Pulmonary artery endothelial cell (primary cell): ENCODE data around the gene ARHGEF4. TPM values are rescaled to one million over a fixed set of nuclear protein-coding genes. Genes with fewer than 3 reads are reported as not detected.
"Not testable (repeated sequence)": the region's sequence is repeated elsewhere in the genome, so short reads cannot be mapped to it uniquely, and the experiment has no call there.

Experiments
- DNase-seq: peaks from one replicate; pipeline ENCODE4 v3.0.0-alpha.2; 2011; ENCODE audit warnings: low read depth, low spot score
- total RNA-seq: library from RNA; depleted of rRNA; stranded (reverse); fragments of >200 nt; gene quantifications from 2 replicates; pipeline ENCODE4 v1.2.3, GENCODE V29; 2014

Gene ARHGEF4
- total RNA-seq, 1 donor from 2014 or later = not detected

DNA sequence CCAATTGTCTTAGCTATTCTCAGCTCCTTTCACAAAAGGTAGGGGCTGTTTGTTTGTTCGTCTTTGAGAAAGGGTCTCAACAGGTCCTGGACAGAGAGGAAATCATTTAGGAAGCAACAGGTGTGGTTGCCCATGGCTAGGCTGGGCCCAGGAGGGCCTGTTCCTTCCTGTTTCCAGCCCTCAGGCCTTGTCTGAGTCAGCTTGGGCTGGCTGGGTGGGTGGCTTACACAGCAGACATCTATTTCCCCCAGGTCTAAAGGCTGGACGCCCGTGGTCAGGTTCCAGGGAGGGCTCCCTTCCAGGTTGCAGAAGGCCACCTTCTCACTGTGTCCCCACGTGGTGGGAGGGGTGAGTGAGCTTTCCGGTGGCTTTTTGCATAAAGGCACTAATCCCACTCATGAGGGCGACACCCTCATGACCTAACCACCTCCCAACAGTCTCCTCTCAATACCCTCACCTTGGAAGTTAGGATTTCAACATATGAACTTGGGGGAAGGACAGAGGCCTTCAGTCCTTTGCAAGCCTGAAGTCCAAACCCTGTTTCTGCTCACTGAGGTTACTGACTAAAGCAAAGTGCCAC, 45.5 kb downstream of the ARHGEF4 start:
- no peak for DNase-seq

DNA sequence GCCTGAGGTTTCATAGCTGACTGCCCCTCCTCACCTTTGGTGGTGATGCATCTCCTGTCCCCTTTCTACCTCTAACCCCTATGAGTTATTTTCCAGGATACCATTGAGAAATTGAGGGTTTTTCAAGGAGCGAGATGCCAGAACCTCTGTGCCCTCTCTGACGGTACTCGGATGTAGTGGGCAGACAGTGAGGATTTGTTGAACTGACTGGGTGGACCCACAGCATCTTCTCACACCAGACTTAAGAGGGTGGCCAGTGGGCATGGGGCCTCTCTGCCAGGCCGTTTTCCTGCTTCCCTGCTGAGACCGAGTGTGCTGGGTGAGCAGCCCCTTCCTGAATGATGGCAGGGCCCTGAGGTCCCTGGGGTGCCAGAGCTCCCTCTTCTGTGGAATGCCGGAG, 46.3 kb downstream of the ARHGEF4 start:
- DNase-seq = no peak

DNA sequence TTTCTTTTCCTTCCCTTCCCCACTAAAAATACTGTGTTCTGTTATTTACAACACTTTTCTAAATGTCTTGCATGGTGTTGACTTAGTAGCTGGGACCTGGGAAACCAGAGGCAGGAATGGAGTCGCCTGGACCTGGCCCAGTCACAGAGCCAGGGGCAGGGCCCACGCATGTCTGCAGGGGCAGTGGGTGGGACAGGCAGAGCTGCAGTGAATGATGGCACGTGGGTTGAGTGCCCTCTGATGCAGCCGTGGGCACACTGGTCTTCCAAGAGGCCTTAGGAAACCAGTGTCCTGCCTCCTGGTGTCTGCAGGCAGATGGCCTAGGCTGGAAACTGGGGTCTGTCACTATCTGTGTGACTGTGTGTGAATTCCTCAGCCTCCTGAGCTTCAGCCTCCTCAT, 46.8 kb downstream of the ARHGEF4 start:
- no peak for DNase-seq

DNA sequence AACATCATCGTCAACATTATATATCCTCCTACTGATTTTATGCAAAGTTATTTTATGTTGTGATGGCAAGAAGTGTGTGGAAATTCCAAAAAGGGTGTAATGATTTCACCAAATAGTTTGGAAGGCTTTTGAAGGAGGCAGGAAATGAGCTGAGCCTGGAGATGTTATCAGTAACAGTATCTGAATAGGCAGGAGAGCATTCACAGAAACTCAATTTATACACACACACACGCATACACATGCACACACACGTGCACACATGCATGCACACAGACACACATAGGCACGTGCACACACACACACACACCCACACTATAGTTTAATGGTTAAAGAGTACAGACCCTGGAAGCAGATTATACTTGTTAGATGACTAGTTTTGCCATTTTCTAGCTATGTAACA, 47.3 kb downstream of the ARHGEF4 start:
- no peak for DNase-seq

DNA sequence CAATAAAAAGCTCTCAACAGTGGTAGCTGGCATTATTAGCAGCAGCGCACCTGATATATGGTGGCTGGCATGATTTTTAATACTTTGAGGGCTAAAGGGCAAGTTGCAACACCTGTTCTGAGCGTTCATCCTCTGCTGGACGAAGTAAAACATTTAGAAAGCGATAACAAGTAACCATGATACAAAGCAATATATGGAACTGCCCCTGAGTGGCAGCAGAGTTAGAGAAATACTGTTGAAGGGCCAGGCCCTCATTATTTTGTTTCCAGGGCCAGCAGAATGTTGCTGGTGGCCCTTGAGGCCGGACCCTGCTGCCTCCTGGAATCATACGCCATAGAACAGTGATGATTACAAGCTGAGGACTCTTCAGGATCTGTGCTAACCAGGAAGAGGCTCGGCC, 47.8 kb downstream of the ARHGEF4 start:
- no peak for DNase-seq

DNA sequence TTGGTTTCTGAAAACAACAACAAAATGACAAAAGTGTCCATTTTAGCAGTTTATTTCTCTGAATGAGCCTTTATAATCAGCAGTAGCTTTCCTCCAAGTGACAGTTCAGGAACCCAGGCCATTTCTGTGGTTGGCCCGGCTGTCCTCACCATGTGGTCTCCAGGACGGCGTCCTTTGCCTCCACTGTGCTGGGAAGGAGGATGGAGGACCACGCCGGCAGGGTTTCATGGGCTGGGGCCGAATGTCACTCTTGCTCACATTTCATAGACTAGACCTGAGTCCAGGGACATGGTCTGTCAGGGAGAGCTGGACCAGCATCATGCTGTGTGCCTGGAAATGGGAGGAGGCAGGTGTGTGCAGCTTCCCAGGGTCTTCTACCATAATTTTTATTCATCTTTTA, 50.9 kb downstream of the ARHGEF4 start:
- no peak for DNase-seq

DNA sequence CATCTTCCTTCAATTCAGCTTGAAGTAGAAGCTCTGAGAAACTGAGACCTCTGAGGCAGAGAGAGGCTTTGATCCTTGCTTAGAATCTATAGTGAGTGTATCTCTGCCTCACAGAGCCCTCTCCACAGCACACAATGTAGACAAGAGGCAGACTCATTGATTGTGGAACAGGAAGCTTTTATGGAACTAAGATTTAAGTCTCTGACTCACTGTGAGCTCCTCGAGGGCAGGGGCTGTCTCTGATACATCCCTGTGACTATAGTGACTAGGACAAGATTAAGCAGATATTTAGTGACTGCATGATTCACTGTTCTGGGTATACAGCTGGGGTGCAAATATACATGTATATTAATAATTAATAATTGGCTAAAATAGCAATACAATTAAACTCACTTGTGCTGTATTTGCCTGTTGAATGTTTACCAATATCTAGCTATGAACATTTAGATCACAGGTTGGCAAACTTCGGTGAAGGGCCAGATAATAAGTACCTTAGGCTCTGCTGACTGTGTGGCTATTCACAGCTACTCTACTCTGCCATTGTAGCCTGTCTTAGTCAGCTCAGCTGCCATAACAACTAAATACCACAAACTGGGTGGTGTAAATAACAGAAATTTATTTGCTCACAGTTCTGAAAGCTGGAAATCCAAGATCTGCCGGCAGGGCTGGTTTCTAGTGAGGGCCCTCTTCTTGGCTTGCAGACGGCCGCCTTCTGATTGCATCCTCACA, 54.4 kb downstream of the ARHGEF4 start:
- DNase-seq = no peak

DNA sequence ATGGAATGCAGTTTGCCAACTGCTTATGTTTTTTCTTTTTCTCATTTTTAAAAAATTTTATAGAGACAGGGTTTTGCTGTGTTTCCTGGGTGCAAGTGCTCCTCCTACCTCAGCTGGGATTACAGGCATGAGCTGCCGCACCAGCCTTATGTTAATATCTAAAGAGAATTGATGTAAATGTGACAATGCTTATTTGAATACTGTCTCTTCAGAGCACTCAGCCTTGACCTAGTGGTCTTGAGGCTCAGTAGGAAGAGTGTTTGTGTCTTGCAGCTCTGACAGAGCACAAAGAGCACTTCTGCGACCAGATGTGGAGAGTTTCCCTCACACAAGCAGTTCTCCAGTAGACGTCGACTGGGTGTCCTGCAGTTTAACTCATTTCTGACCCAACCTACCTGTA, 55.3 kb downstream of the ARHGEF4 start:
- DNase-seq = no peak

DNA sequence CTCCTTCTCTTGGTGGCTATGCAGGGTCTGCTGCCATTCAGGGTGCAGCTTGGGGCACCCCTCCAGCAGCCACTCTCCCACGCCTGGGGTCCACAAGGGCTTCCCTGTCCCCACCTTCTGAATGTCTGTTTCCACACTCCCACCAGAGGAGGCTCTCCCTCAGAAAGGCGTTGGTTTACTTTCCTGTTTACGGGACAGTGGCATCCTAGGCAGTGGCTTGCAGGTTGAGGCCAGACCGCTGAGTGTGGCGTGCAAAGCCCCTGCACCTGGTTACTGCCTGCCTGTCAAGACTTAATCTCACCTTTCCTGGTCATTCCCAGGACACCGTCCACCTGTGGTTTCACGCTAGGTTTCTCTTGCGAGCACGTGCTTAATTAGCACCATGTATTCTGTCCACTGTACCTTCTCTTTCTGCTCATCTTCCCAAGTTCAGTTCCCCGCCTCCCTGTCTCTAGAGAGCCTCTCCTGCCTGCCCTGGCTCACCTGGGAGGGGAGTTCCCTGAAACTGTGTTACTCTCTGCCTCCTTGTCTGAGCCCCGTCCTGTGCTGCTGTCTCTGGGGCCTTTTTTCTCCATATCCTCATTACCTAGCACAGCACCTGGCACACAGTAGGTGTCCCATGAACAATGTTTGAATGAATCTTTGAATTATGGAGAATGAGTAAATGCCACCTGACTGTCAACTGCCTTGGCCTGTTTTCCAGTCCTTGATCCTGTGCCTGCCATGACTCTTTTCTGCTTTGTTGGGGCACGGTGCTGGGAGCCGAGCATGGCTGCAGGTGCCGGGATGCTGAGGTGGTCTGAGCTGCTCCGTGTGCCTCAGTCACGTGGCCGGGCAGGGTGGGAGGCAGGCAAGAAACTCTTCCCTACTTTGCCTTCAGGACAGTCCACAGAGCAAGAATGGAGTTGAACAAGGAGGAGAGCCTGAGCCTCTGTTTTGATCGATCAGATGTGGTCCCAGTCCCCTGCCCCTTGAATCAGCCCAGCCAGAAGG, 56.4 kb downstream of the ARHGEF4 start:
- DNase-seq = no peak

DNA sequence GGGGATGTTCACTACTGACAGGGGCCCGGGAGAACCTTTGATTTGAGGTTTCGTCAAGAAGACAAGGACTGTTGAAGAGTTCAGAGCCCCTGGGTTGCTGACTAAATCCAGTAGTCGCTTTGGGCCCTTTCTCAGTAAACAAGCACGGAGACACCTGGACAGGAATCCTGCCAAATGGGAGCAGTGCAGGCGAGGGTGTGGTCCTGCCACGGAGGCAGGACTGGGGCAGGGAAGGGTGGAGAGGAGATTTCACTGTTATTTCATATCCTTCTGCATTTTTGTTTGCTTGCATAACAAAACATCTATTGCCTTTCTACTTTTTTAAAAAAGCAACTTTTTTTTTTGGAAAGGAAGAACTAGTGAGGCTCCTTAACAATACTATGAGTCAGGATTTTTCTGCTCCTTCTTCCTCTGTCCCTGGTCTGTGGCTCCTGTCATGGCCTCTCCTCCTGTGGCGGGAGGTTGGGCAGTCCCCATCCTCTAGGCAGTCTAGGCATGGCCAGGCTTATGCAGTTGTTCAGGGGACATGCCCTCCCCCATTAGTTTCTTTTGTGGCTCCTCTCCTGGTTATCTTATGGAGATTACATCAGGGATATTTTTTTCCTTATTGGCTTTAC, 57.7 kb downstream of the ARHGEF4 start:
- no peak for DNase-seq

DNA sequence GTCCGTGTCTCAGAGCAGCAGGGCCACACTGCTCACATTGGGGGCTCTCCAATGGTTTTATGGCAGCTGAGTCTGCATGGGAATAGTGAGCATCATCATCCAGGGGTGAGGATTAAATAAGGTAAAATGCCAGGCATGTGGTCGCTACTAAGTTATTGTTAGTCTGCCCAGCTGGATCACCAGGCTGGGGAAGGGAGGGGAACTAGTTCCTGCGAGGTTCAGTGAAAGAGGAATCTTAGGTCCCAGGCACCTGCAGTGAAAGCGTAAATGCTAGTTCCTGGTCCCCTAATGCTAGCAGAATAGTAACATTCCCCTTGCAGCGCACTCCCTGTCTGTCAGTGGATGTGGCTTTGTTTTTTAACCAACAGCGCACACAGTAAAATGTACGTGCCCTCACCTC, 60.1 kb downstream of the ARHGEF4 start:
- DNase-seq = no peak

DNA sequence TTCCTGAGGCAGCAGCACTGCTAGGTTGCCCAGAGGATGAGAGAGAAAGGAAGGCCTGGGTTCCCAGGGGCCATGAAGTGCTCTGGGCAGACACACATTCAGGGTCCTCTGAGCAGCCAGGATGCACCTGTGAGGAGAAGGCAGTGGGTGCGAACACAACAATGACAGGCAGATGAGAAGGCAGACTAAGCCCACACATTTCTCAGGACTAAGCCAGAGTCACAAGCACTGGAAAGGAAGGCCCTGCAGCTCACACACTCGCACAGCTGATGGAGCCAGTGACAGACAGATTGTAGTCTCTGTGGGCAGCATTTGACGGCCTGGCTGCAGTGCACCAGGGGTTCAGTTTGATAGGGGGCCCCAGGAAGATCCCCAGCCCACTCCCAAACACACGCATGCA, 61.8 kb downstream of the ARHGEF4 start:
- DNase-seq = no peak

DNA sequence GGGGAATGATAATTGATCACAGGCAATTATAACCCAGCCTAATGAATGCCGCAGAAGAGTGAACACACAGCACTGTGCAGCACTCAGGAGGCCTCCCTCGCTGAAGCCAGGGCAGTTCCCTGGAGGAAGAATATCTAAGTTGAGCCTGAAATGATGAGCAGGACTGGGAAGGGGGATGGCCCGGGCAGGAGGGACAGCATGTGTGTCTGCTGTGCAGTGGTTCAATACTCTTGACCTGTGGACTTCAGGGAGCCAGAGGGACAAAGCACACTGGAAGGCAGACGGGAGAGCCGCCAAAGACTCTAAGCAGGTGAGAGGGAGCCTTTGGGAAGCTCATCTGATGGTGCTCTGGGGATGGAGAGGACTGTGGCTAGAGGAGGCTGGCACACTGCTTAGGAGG, 62.6 kb downstream of the ARHGEF4 start:
- no peak for DNase-seq

DNA sequence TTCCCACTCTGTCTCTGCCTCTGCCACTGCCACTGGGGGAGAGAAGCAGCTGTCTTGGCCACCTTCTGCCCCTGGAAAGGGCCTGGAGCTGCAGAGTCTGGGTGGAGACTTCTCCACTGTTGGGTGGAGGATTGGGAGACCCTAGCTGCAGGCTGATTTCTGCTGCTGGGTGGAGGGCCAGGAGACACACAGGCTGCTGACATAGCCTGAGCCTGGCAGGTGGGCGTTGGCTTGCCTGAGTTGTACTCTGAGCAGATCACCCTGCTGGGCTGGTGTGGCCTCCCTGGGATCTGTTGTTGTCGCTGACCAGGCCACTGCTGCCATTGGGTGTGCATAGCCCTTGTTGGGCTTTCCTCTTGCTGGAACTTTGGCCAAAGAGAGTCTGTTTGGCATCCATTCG, 64.3 kb downstream of the ARHGEF4 start:
- DNase-seq = no peak

DNA sequence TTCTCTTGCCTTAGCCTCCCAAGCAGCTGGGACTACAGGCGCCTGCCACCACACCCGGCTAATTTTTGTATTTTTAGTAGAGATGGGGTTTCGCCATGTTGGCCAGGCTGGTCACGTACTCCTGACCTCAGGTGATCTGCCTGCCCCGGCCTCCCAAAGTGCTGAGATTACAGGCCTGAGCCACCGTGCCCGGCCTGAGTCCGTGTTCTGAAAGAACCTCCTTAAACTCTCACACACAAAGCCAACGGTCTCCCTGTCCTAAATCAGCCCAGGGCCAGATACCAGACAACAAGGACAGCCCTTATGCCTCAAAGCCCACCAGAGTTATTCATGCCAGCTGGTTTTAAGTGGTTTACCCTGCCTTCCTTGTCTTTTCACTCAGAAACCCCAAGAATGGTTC, 64.9 kb downstream of the ARHGEF4 start:
- not testable (repeated sequence) for DNase-seq

DNA sequence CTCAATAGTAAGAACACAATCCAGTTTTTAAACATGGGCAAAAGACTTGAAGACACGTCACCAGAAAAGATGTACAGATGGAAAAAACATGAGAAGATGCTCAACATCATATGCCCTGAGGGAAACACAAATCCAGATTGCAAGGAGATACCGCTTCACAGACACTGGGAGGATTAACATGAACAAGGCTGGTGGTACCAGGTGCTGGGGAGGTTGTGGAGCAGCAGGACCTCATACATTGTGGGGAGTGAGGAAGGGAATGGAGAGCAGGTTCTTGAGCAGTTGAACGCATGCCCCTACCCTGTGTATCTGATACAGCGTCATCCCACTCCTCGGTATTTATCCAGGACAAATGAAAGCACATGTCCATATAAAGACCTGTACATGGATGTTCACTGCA, 72.1 kb downstream of the ARHGEF4 start:
- no peak for DNase-seq

DNA sequence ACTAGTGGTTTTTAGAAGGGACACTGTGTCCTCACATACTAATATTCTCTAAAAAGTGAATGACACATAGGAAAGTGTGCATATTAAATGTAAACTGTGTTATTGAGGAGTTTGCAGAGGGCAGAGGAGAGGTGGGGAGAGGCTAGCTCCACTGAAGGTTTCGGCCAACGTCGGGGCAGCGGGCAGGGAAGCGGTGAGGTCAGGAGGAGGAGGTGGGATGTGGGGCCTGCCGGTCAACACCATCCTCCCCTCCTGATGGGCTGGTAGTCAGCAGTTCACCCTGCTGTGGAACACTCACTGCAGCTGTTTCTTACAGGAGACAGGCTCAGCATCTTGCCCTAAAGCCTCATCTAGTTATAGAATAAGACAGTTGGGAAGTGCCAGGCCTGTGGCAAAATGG, 74.2 kb downstream of the ARHGEF4 start:
- no peak for DNase-seq

DNA sequence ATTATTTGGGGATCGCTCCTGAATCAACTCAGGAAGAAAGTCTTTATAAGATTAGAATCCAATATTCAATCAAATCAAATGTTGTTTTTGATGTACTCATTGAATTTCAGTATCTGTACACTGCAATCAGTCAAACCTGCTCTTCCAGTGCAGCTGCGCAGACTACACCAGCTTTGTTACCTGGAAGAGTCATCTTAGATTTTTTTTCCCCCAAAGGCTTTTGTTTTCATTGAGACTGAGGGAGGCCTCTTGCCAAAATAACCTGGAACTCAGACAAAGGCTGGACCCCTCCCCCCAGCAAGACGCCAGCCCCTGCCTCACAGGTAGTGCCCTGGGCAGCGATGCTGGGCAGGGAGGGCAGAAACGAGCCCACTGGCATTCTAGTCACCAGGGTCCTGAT, 74.8 kb downstream of the ARHGEF4 start:
- no peak for DNase-seq

DNA sequence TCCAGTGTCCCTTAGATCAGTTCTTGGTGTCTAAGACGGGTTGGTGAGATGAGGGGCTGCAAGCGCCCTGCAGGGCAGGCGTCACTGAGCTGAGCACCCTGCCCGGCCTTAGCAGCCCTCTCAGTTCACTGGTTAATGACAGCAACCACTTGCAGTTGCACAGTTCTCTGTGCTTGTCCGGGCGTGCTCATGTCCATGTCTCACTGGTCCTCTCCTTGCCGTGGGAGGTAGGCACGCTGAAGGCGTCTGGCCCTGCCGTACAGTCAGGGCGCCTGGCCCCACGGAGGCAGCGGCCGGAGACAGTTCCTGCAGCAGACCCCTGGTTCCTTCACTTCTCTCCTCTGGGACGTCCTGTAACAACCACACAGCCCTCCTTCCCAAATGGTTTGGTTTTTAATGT, 75.3 kb downstream of the ARHGEF4 start:
- no peak for DNase-seq

DNA sequence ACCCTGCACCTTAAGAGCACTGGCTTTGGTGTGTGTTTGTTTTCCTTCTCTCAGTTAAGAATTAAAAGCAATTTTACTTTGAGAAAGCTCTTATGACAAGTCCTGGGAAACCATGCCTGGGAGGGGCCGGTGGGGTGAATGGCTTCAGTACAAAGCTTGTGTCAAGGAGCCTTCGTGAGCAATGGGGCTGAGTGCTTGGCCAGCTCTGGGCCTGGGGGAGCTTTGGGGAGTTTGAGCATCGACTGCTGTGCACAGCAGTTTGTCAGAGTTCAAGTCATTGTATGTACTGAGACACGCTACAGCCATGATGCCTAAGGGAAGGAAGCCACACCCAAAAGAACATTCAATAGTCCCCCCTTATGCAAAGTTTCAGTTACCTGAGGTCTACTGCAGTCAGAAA, 75.8 kb downstream of the ARHGEF4 start:
- no peak for DNase-seq

DNA sequence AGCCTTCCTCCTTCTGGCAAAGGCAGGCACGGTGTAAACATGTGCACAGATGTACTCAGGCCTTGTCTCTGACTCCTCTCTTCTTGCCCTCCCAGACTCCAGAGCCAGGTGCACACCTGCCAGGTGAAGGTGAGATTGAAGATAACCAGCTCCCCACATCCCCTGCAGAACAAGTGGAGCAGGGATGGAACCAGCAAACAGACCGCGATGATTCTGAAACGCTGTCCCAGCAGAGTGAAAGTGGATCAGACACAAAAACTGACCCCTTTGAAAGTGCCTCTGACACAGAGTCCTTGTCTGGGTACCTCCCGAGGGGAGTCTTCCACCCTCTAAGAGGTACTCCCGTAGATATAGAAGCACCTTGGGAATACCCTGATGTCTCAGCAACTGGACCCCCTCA, 77.2 kb downstream of the ARHGEF4 start:
- DNase-seq = no peak

DNA sequence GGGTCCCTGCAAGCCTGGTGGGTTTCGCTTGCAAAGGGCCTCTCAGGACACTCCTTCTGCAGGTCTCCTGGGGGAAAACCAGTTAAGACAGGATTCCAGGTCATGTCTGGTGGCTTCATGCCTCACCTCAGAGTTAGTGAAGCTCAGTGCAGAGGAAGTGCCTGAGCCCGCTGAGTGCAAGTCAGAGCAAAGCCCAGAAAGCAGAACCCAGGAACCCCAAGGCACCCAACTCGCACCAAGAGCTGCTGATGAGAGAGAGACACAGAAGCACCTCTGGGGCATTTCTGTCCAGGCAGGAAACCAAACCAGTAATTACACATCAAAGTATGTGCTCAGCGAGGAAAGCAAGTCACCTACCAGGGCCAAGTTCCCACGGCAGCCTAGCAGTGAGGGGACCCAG, 78.4 kb downstream of the ARHGEF4 start:
- DNase-seq = no peak
